ENCODE data around the gene POLE.

Gene POLE

GRCh38 chr12:132575661-132576060, 111.5 kb downstream of the POLE start:
- no peak for DNase-seq

DNA sequence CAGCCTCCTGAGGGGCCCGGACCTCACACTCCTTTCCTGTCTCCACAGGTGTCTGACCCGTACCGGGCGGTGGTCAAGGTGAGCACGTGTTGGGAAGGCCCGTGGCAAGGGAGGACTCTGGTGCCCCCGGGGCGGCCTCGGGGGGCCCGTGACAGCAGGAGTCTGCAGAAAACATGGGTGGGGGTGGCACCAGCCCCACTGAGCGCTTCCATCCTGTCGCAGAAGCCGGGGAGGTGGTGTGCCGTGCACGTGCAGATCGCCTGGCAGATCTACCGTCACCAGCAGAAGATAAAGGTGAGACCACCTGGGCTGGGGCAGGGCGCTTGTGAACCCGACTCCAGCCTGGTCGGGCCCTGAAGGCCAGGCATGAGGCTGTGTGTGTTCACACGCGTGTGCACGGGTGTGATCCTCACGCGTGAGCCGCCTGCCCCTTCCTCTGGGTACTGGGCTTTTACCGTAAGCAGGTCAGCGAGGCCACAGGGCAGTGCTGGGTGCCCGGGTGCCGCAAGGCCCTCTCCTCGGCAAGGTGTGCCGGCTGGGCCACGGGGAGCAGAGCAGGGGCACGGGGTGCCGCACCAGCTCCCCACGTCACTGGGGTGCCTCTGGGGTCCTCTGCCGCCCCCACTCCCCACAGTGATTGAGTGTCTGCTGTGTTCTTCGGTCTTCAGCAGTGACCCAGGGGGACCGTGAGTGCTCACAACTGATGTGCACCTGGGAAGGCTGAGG, 112.7 kb downstream of the POLE start:
- no peak for DNase-seq
